SK-N-SH (cell line): ENCODE results near the gene SEL1L2. TPM values are rescaled to one million over a fixed set of nuclear protein-coding genes. Genes with fewer than 3 reads are reported as not detected.

Experiments used
- CTCF ChIA-PET: fragments of 300-600, 350-600 bp; formaldehyde crosslinking; extraction: SDS; loops from one replicate; lab custom pipeline; 2021; lab: Yijun Ruan, JAX
- POLR2A ChIA-PET: fragments of 350-600 bp; sonication (Branson Sonifier 250); formaldehyde crosslinking; extraction: SDS; loops from one replicate; lab custom pipeline; 2020; ENCODE audit warnings: antibody characterized with exemption, inconsistent platforms; lab: Yijun Ruan, JAX
- DNase-seq: peaks from one replicate; pipeline ENCODE4 v3.0.0; 2012
- H2AFZ ChIP-seq: fragments of 200-600 bp; sonication (generic); 2 replicates; pipeline ENCODE4 v1.8.1; 2016; ENCODE audit warnings: antibody characterized with exemption, mild to moderate bottlenecking, low read depth
- H3F3A ChIP-seq: fragments of 200-600 bp; sonication (generic); replicated peaks from 2 replicates; pipeline ENCODE3; 2016; ENCODE audit warnings: antibody characterized with exemption, mild to moderate bottlenecking; ENCODE audit not compliant: insufficient read depth
- H3K27ac ChIP-seq, 2 experiments: fragments of 200-500 bp in 1 of 2; fragments of 200-600 bp in 1 of 2; sonication (Bioruptor generic) in 1 of 2; sonication (generic), shearing (Covaris generic) in 1 of 2; 2 replicates each; pipeline versions ENCODE4 v1.5.1 to v1.6.1; 2014 to 2016; ENCODE audit warnings: low read depth in 2 of 2, inconsistent platforms in 1 of 2, low read length in 1 of 2, mild to moderate bottlenecking in 1 of 2, mixed read lengths in 1 of 2
- H3K27me3 ChIP-seq: fragments of 200-600 bp; sonication (generic), shearing (Covaris generic); 2 replicates; pipeline ENCODE4 v1.6.1; 2016; ENCODE audit warnings: mixed run types; ENCODE audit not compliant: insufficient read depth
- H3K36me3 ChIP-seq, 2 experiments: fragments of 200-500 bp in 1 of 2; fragments of 200-600 bp in 1 of 2; sonication (Bioruptor generic) in 1 of 2; sonication (generic) in 1 of 2; replicated peaks in 1 of 2; 2 replicates each; pipeline versions ENCODE3 to v1.5.1; 2014 to 2016; ENCODE audit warnings: low read length in 1 of 2, mild to moderate bottlenecking in 1 of 2; ENCODE audit not compliant: insufficient read depth in 2 of 2, control insufficient read depth in 1 of 2
- H3K4me1 ChIP-seq, 2 experiments: fragments of 200-500 bp in 1 of 2; fragments of 200-600 bp in 1 of 2; sonication (Bioruptor generic) in 1 of 2; sonication (generic), shearing (Covaris generic) in 1 of 2; 2 replicates each; pipeline versions ENCODE4 v1.5.1 to v1.6.1; 2014 to 2016; ENCODE audit warnings: low read depth in 1 of 2, low read length in 1 of 2, mixed run types in 1 of 2; ENCODE audit not compliant: insufficient read depth in 2 of 2, control insufficient read depth in 1 of 2
- H3K4me2 ChIP-seq: fragments of 200-600 bp; sonication (generic), shearing (Covaris generic); 2 replicates; pipeline ENCODE4 v1.6.1; 2017; ENCODE audit warnings: mixed run types
- H3K4me3 ChIP-seq, 2 experiments: fragments of 200-500 bp in 1 of 2; fragments of 200-600 bp in 1 of 2; sonication (Bioruptor generic) in 1 of 2; sonication (generic), shearing (Covaris generic) in 1 of 2; 2 replicates each; pipeline versions ENCODE4 v1.5.1 to v1.8.1; 2014 to 2016; ENCODE audit warnings: low read depth in 2 of 2, inconsistent platforms in 1 of 2, low read length in 1 of 2, mild to moderate bottlenecking in 1 of 2, mixed read lengths in 1 of 2, moderate library complexity in 1 of 2
- H3K79me2 ChIP-seq: fragments of 200-600 bp; sonication (generic); 2 replicates; pipeline ENCODE4 v1.8.1; 2017; ENCODE audit warnings: mild to moderate bottlenecking; ENCODE audit not compliant: insufficient read depth
- H3K9ac ChIP-seq: fragments of 200-600 bp; sonication (generic); 2 replicates; pipeline ENCODE4 v1.6.1; 2017; ENCODE audit warnings: mixed run types
- H3K9me2 ChIP-seq: fragments of 200-600 bp; sonication (generic); 2 replicates; pipeline ENCODE4 v1.6.1; 2017; ENCODE audit warnings: mixed run types
- H3K9me3 ChIP-seq: fragments of 200-600 bp; sonication (generic); 2 replicates; pipeline ENCODE4 v1.6.1; 2017; ENCODE audit warnings: mixed run types, mild to moderate bottlenecking, moderate library complexity
- H4K20me1 ChIP-seq: fragments of 200-600 bp; sonication (generic); 2 replicates; pipeline ENCODE4 v1.6.1; 2017; ENCODE audit warnings: mild to moderate bottlenecking, mixed run types; ENCODE audit not compliant: insufficient read depth
- EZH2phosphoT487 ChIP-seq: fragments of 200-600 bp; sonication (generic); IDR thresholded peaks from 2 replicates; pipeline ENCODE4 v1.6.1; 2017; ENCODE audit warnings: low read depth, mixed run types, mild to moderate bottlenecking, antibody characterized with exemption, moderate library complexity, borderline replicate concordance
- MEF2A ChIP-seq: IDR thresholded peaks from 2 replicates; pipeline ENCODE4 v1.4.0; 2012; ENCODE audit warnings: low read depth, borderline replicate concordance
- MXI1 ChIP-seq: IDR thresholded peaks from 2 replicates; pipeline ENCODE4 v1.6.1; 2012; ENCODE audit warnings: mild to moderate bottlenecking, low read depth, low read length, improper control_type of control experiment
- NRF1 ChIP-seq: IDR thresholded peaks from 2 replicates; pipeline ENCODE4 v1.6.1; 2012; ENCODE audit warnings: low read depth, mild to moderate bottlenecking, low read length
- TAF1 ChIP-seq: IDR thresholded peaks from 2 replicates; pipeline ENCODE4 v1.6.1; 2012; ENCODE audit warnings: low read depth, mild to moderate bottlenecking, low read length, moderate library complexity, borderline replicate concordance
- WGBS: methylation state at CpG from one replicate; pipeline ENCODE4 v1.1.6; 2017; ENCODE audit warnings: low lambda C conversion rate; 5-methylcytosine and 5-hydroxymethylcytosine counted together
- polyA plus RNA-seq, 3 experiments: library from polyadenylated mRNA; depleted of rRNA; stranded (reverse); fragments of >200 nt; gene quantifications; 2 replicates each; pipeline ENCODE4 v1.2.3, GENCODE V29; 2012
- TF ChIP-seq, protein P1 (sequence below): IDR thresholded peaks from 2 replicates; pipeline ENCODE4 v1.6.1; 2012; ENCODE audit warnings: mild to moderate bottlenecking, low read depth, low read length, moderate library complexity
- TF ChIP-seq, protein P2 (sequence below): fragments of 200-600 bp; sonication (generic); IDR thresholded peaks from 2 replicates; pipeline ENCODE4 v1.6.1; 2017; ENCODE audit warnings: antibody characterized with exemption, mild to moderate bottlenecking, moderate library complexity
- TF ChIP-seq, protein P3 (sequence below): IDR thresholded peaks from 2 replicates; pipeline ENCODE4 v1.4.0; 2012; ENCODE audit warnings: low read depth

SEL1L2 gene
- polyA plus RNA-seq, 1 of the 3 experiments (the other 2 are of a cell fraction): not detected

DNA sequence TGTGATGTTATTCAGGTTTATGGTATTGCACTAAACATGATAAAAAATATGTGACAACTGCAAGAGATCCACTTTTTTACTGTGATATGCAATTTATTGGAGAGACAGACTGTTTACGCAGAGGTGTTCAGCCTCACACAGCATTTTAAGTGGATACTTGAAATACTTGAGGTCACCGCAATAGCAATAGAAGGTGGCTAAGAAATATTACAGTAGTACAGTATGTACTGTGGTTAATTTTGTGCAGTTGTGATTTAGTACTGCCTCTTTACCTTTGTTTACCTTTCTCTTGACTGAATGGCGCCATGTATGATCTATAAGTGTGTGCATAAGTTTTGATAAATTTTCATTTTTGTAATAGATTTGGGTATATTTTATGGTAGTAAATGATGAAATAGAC lies 22.3 kb upstream of the SEL1L2 start (continued):
- TF ChIP-seq, protein P1, sequence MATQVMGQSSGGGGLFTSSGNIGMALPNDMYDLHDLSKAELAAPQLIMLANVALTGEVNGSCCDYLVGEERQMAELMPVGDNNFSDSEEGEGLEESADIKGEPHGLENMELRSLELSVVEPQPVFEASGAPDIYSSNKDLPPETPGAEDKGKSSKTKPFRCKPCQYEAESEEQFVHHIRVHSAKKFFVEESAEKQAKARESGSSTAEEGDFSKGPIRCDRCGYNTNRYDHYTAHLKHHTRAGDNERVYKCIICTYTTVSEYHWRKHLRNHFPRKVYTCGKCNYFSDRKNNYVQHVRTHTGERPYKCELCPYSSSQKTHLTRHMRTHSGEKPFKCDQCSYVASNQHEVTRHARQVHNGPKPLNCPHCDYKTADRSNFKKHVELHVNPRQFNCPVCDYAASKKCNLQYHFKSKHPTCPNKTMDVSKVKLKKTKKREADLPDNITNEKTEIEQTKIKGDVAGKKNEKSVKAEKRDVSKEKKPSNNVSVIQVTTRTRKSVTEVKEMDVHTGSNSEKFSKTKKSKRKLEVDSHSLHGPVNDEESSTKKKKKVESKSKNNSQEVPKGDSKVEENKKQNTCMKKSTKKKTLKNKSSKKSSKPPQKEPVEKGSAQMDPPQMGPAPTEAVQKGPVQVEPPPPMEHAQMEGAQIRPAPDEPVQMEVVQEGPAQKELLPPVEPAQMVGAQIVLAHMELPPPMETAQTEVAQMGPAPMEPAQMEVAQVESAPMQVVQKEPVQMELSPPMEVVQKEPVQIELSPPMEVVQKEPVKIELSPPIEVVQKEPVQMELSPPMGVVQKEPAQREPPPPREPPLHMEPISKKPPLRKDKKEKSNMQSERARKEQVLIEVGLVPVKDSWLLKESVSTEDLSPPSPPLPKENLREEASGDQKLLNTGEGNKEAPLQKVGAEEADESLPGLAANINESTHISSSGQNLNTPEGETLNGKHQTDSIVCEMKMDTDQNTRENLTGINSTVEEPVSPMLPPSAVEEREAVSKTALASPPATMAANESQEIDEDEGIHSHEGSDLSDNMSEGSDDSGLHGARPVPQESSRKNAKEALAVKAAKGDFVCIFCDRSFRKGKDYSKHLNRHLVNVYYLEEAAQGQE: no peak
- TF ChIP-seq, all 33 proteins: peak for 0

DNA sequence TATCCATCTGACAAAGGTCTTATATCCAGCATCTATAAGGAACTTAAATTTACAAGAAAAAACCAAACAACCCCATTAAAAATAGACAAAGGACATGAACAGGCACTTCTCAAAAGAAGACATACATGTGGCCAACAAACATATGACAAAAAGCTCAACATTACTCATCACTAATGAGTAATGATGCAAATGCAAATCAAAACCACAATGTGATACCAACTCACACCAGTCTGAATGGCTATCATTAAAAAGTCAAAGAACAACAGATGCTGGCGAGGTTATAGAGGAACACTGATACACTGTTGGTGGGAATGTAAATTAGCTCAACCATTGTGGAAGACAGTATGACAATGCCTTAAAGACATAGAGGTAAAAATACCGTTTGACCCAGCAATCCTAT lies 18.8 kb upstream of the SEL1L2 start:
- no peaks in the 10 kb centered on the region for H4K20me1 ChIP-seq
- no peak overlapping the region for H3K27ac ChIP-seq
- H3K9ac ChIP-seq: no peak overlapping the region
- no peaks in the 10 kb centered on the region for H3K4me1 ChIP-seq
- no peaks in the 10 kb centered on the region for H3K9me3 ChIP-seq
- 49% methylated on average over 2 of the region's 2 CpGs for WGBS
- no peaks in the 10 kb centered on the region for H3K79me2 ChIP-seq
- H3F3A ChIP-seq: no peaks in the 10 kb centered on the region
- DNase-seq: no peak
- H3K9me2 ChIP-seq: no peaks in the 10 kb centered on the region
- no peaks in the 10 kb centered on the region for H3K27me3 ChIP-seq
- no peak overlapping the region for H3K4me2 ChIP-seq
- no peaks in the 10 kb centered on the region for H3K36me3 ChIP-seq
- no peak overlapping the region for H2AFZ ChIP-seq
- ChIA-PET CTCF (interaction anchor here (1.3 kb wide), 1 partner anchor 14 kb away, joined by 3 read pairs; the partner anchor contains the start of gene MACROD2), POLR2A (no interaction called here)
- no peak overlapping the region for H3K4me3 ChIP-seq
- TF ChIP-seq, protein P2, sequence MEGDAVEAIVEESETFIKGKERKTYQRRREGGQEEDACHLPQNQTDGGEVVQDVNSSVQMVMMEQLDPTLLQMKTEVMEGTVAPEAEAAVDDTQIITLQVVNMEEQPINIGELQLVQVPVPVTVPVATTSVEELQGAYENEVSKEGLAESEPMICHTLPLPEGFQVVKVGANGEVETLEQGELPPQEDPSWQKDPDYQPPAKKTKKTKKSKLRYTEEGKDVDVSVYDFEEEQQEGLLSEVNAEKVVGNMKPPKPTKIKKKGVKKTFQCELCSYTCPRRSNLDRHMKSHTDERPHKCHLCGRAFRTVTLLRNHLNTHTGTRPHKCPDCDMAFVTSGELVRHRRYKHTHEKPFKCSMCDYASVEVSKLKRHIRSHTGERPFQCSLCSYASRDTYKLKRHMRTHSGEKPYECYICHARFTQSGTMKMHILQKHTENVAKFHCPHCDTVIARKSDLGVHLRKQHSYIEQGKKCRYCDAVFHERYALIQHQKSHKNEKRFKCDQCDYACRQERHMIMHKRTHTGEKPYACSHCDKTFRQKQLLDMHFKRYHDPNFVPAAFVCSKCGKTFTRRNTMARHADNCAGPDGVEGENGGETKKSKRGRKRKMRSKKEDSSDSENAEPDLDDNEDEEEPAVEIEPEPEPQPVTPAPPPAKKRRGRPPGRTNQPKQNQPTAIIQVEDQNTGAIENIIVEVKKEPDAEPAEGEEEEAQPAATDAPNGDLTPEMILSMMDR: no peak
- TF ChIP-seq NRF1: no peak

DNA sequence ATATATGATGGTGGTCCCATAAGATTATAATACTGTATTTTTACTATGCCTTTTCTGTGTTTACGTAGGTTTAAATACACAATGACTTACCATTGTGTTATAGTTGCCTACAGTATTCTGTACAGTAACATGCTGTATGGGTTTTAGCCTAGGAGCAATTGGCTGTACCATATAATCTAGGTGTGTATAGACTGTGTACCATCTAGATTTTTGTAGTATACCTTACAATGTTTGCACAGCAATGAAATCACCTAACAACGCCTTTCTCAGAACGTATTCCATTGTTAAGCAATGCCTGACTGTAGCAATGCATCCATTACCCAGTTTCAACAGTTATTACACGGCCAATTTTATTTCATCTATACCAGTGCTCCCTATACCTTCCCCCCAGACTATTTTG lies 15.6 kb upstream of the SEL1L2 start:
- H3K27me3 ChIP-seq: no peaks in the 10 kb centered on the region
- H2AFZ ChIP-seq: no peak overlapping the region
- no peaks in the 10 kb centered on the region for H3K9me2 ChIP-seq
- H3K4me2 ChIP-seq: no peak overlapping the region
- H3K4me3 ChIP-seq: no peak overlapping the region
- H4K20me1 ChIP-seq: no peaks in the 10 kb centered on the region
- no peaks in the 10 kb centered on the region for H3K4me1 ChIP-seq
- no peak overlapping the region for H3K27ac ChIP-seq
- H3K36me3 ChIP-seq: no peaks in the 10 kb centered on the region
- CTCF ChIA-PET: interaction anchor here (1.4 to 1.7 kb wide), 2 partner anchors 10 to 49 kb away, joined by 3 to 4 read pairs; partner anchors contain the start of gene MACROD2
- no peaks in the 10 kb centered on the region for H3F3A ChIP-seq
- POLR2A ChIA-PET: no interaction called here
- no peaks in the 10 kb centered on the region for H3K79me2 ChIP-seq
- H3K9ac ChIP-seq: no peak overlapping the region
- no peaks in the 10 kb centered on the region for H3K9me3 ChIP-seq
- WGBS: 64% methylated on average over 4 of the region's 4 CpGs
- no peak for DNase-seq
- TF ChIP-seq, protein P3, sequence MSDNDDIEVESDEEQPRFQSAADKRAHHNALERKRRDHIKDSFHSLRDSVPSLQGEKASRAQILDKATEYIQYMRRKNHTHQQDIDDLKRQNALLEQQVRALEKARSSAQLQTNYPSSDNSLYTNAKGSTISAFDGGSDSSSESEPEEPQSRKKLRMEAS: no peak
- no peak for TF ChIP-seq MEF2A
- no peak for TF ChIP-seq TAF1
- TF ChIP-seq EZH2phosphoT487: no peak
- TF ChIP-seq, protein P2: no peak
- no peak for TF ChIP-seq MXI1
